Smooth muscle cell (in vitro differentiated cells): ENCODE results near the gene PIP4K2A. TPM values are rescaled to one million over a fixed set of nuclear protein-coding genes. Genes with fewer than 3 reads are reported as not detected.

Experiments used
- DNase-seq: peaks from one replicate; lab custom pipeline; 2025; ENCODE audit not compliant: unreplicated experiment; lab: John Stamatoyannopoulos, UW
- H2AFZ ChIP-seq: fragments of 200-600 bp; sonication (generic); 2 replicates; pipeline ENCODE4 v1.6.0; 2016; ENCODE audit warnings: antibody characterized with exemption, low read depth, mild to moderate bottlenecking
- H3F3A ChIP-seq: fragments of 200-600 bp; sonication (generic); 2 replicates; pipeline ENCODE4 v1.6.0; 2017; ENCODE audit warnings: antibody characterized with exemption, low read depth
- H3K27ac ChIP-seq: fragments of 200-600 bp; sonication (generic); 2 replicates; pipeline ENCODE4 v1.5.1; 2016; ENCODE audit warnings: low read depth, mild to moderate bottlenecking
- H3K27me3 ChIP-seq: fragments of 200-600 bp; sonication (generic); 2 replicates; pipeline ENCODE4 v1.6.1; 2016; ENCODE audit warnings: low read depth, mild to moderate bottlenecking
- H3K36me3 ChIP-seq: fragments of 200-600 bp; sonication (generic); 2 replicates; pipeline ENCODE4 v1.5.1; 2016; ENCODE audit warnings: low read depth
- H3K4me1 ChIP-seq: fragments of 200-600 bp; sonication (generic); 2 replicates; pipeline ENCODE4 v1.5.1; 2016; ENCODE audit warnings: low read depth
- H3K4me2 ChIP-seq: fragments of 200-600 bp; sonication (generic); 2 replicates; pipeline ENCODE4 v1.6.0; 2016; ENCODE audit warnings: mild to moderate bottlenecking
- H3K4me3 ChIP-seq: fragments of 200-600 bp; sonication (generic); 2 replicates; pipeline ENCODE4 v1.5.1; 2016; ENCODE audit warnings: mild to moderate bottlenecking
- H3K79me2 ChIP-seq: fragments of 200-600 bp; sonication (generic); 2 replicates; pipeline ENCODE4 v1.6.0; 2016; ENCODE audit warnings: low read depth, mild to moderate bottlenecking
- H3K9ac ChIP-seq: fragments of 200-600 bp; sonication (generic); 2 replicates; pipeline ENCODE4 v1.6.0; 2016; ENCODE audit warnings: low read depth
- H3K9me3 ChIP-seq: fragments of 200-600 bp; sonication (generic); replicated peaks from 2 replicates; pipeline ENCODE4 v1.5.1; 2016; ENCODE audit warnings: low read depth
- H4K20me1 ChIP-seq: fragments of 200-600 bp; sonication (generic); 2 replicates; pipeline ENCODE4 v1.6.0; 2016; ENCODE audit warnings: low read depth
- WGBS: methylation state at CpG from one replicate; pipeline ENCODE4 v1.1.7; 2016; ENCODE audit warnings: low lambda C conversion rate; 5-methylcytosine and 5-hydroxymethylcytosine counted together
- polyA plus RNA-seq: library from polyadenylated mRNA; unstranded; fragments of >200 nt; fragmentation: Nextera tagmentation; extraction: Ambion mirVana; gene quantifications from 2 replicates; pipeline ENCODE4 v1.2.1, GENCODE V29; 2016
- total RNA-seq: library from RNA; depleted of rRNA; stranded (reverse); fragments of >200 nt; gene quantifications from 2 replicates; pipeline ENCODE4 v1.2.3, GENCODE V29; 2014
- TF ChIP-seq, protein P1 (sequence below): fragments of 200-600 bp; sonication (generic); IDR thresholded peaks from 2 replicates; pipeline ENCODE4 v1.5.1; 2017; ENCODE audit warnings: borderline replicate concordance, mild to moderate bottlenecking, antibody characterized with exemption; ENCODE audit not compliant: insufficient read depth, poor library complexity, severe bottlenecking

Gene PIP4K2A
- total and polyA plus RNA-seq, 2 experiments from 2014 or later = 7.5 to 8.9 TPM

DNA sequence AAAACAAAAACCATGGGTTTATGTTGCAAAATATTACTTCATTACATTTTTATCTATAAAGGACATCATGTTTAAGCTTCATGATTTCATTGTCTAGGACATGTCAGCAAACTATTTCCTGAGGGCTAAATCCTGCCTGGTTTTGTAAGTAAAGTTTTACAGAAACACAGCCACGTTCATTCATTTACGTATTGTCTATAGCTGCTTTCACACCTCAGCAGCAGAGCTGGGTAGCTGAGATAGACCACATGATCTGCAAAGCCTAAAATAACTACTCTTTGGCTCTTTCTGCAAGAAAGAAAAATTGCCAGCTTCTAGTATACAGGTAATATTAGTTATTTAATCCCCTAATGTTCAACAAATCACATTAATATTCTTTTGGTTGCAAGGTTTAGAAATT lies 12.7 kb upstream of the PIP4K2A start:
- Histone ChIP-seq H3K4me1 (no peaks in the 10 kb centered on the region), H4K20me1 (no peaks in the 10 kb centered on the region), H3K9me3 (no peaks in the 10 kb centered on the region), H3F3A (no peaks in the 10 kb centered on the region), H3K27me3 (no peaks in the 10 kb centered on the region), H3K36me3 (no peaks in the 10 kb centered on the region), H3K27ac (no peak overlapping the region), H3K4me2 (no peak overlapping the region), H3K79me2 (no peaks in the 10 kb centered on the region), H3K4me3 (no peak overlapping the region), H3K9ac (no peak overlapping the region), H2AFZ (no peak overlapping the region)
- DNase-seq = no peak
- WGBS = 77% methylated on average over 2 of the region's 2 CpGs
- TF ChIP-seq, protein P1, sequence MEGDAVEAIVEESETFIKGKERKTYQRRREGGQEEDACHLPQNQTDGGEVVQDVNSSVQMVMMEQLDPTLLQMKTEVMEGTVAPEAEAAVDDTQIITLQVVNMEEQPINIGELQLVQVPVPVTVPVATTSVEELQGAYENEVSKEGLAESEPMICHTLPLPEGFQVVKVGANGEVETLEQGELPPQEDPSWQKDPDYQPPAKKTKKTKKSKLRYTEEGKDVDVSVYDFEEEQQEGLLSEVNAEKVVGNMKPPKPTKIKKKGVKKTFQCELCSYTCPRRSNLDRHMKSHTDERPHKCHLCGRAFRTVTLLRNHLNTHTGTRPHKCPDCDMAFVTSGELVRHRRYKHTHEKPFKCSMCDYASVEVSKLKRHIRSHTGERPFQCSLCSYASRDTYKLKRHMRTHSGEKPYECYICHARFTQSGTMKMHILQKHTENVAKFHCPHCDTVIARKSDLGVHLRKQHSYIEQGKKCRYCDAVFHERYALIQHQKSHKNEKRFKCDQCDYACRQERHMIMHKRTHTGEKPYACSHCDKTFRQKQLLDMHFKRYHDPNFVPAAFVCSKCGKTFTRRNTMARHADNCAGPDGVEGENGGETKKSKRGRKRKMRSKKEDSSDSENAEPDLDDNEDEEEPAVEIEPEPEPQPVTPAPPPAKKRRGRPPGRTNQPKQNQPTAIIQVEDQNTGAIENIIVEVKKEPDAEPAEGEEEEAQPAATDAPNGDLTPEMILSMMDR = no peak

DNA sequence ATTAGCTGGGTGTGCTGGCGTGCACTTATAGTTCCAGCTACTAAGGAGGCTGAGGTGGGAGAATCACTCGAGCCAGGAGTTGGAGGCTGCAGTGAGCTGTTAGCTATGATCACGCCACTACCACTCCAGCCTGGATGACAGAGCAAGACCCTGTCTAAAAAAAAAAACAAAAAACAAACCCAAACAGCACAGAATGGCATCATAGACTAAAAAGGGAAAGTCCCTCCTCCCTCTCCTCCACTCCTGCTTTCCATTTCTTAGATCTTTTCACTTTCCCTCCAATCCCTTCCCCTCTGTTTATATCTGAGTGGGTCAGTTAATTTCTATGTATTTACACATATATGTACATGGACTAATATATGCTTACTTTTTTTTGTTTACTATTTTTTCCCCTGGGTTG lies 10.4 kb upstream of the PIP4K2A start:
- Histone ChIP-seq H4K20me1 (no peaks in the 10 kb centered on the region), H3K9ac (no peak overlapping the region), H3K9me3 (no peaks in the 10 kb centered on the region), H3K79me2 (no peaks in the 10 kb centered on the region), H3F3A (no peaks in the 10 kb centered on the region), H3K4me2 (no peak overlapping the region), H3K27ac (no peak overlapping the region), H3K27me3 (no peaks in the 10 kb centered on the region), H3K4me3 (no peak overlapping the region), H3K4me1 (no peaks in the 10 kb centered on the region), H2AFZ (no peak overlapping the region), H3K36me3 (no peaks in the 10 kb centered on the region)
- WGBS = 94% methylated on average over 3 of the region's 3 CpGs
- no peak for DNase-seq
- TF ChIP-seq, protein P1 = no peak

DNA sequence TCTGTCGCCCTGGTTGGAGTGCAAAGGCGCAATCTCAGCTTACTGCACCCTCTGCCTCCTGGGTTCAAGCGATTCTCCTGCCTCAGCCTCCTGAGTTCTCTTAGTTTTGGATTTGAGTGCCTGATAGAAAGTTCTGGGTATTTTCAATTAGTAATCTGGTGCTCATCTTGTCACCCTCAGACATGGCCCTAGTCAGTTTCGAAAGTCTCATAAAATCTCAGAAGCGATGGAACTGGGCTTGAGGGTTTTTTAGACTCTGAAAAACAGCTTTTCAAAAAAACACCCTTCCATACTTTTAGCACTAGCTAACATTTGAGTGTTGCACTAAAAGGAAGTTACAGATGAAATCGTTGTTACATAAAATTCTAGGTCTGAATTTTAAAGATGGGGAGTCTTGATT lies 9.4 kb upstream of the PIP4K2A start:
- no peaks in the 10 kb centered on the region for H4K20me1 ChIP-seq
- H3K4me2 ChIP-seq = no peak overlapping the region
- DNase-seq = no peak
- H3K9ac ChIP-seq = no peak overlapping the region
- H3K27ac ChIP-seq = no peak overlapping the region
- TF ChIP-seq, protein P1 = no peak
- H3K27me3 ChIP-seq = no peaks in the 10 kb centered on the region
- H3K36me3 ChIP-seq = no peaks in the 10 kb centered on the region
- no peaks in the 10 kb centered on the region for H3K9me3 ChIP-seq
- H3K4me3 ChIP-seq = no peak overlapping the region
- no peaks in the 10 kb centered on the region for H3K4me1 ChIP-seq
- 87% methylated on average over 6 of the region's 6 CpGs for WGBS
- H3F3A ChIP-seq = no peaks in the 10 kb centered on the region
- H2AFZ ChIP-seq = no peak overlapping the region
- no peaks in the 10 kb centered on the region for H3K79me2 ChIP-seq

DNA sequence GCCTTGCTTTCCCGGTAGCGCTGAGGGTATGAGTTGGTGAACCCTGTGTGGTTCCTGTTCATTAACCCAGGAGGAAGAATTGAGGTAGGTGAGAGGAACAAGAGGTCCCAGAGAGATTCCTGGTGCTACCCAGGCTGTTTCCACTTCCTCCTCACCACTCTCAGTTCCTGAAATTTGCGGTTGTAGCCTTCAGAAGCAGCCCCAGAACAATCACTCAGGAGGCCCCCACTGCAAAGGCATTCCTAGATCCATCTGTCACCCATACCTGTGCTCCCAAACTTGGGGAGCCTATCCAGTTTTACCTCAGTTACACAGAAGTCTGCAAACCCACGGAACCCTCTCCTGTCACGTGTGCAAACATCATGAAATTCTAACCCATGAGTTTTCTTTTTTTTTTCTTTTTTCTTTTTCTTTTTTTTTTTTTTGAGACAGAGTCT lies 9.0 kb upstream of the PIP4K2A start:
- no peak overlapping the region for H3K27ac ChIP-seq
- 94% methylated on average over 5 of the region's 5 CpGs for whole genome bisulfite sequencing
- TF ChIP-seq, protein P1 = no peak
- H3K9me3 ChIP-seq = no peaks in the 10 kb centered on the region
- H3K4me2 ChIP-seq = no peak overlapping the region
- H2AFZ ChIP-seq = no peak overlapping the region
- no peak for DNase-seq
- H3K4me3 ChIP-seq = no peak overlapping the region
- no peaks in the 10 kb centered on the region for H3K36me3 ChIP-seq
- no peaks in the 10 kb centered on the region for H3K4me1 ChIP-seq
- no peaks in the 10 kb centered on the region for H3K27me3 ChIP-seq
- no peaks in the 10 kb centered on the region for H3F3A ChIP-seq
- H3K79me2 ChIP-seq = no peaks in the 10 kb centered on the region
- H4K20me1 ChIP-seq = no peaks in the 10 kb centered on the region
- no peak overlapping the region for H3K9ac ChIP-seq
